Spleen (tissue), 11 donors: ENCODE results near the gene ADARB2. TPM values are rescaled to one million over a fixed set of nuclear protein-coding genes. Genes with fewer than 3 reads are reported as not detected.

Source experiments
- DNase-seq: peaks from one replicate; pipeline ENCODE4 v3.0.0-alpha.2; 2020
- H3K27ac ChIP-seq, 8 donors: fragments of 200-600 bp; sonication (generic) in 7 of 8; 1 replicate in 4 of 8; 2 replicates in 4 of 8; pipeline versions ENCODE4 v1.5.0 to v1.8.0; 2016 to 2021; ENCODE audit warnings: inconsistent platforms in 4 of 8, mild to moderate bottlenecking in 4 of 8, moderate library complexity in 1 of 8
- H3K27me3 ChIP-seq, 7 donors: fragments of 200-600 bp; sonication (generic) in 6 of 7; replicated peaks in 1 of 7; 1 replicate in 4 of 7; 2 replicates in 3 of 7; pipeline versions ENCODE4 v1.5.0 to v1.8.0; 2016 to 2021; ENCODE audit warnings: inconsistent platforms in 3 of 7, mild to moderate bottlenecking in 1 of 7
- H3K36me3 ChIP-seq, 6 donors: fragments of 200-600 bp; sonication (generic) in 5 of 6; 1 replicate in 4 of 6; 2 replicates in 2 of 6; pipeline versions ENCODE4 v1.5.0 to v1.8.0; 2016 to 2021; ENCODE audit warnings: inconsistent platforms in 2 of 6
- H3K4me1 ChIP-seq, 6 donors: fragments of 200-600 bp; sonication (generic) in 5 of 6; 1 replicate in 3 of 6; 2 replicates in 3 of 6; pipeline versions ENCODE4 v1.5.0 to v1.8.0; 2016 to 2021; ENCODE audit warnings: inconsistent platforms in 3 of 6
- H3K4me3 ChIP-seq, 8 donors: fragments of 200-600 bp; sonication (generic) in 7 of 8; 1 replicate in 4 of 8; 2 replicates in 4 of 8; pipeline versions ENCODE4 v1.5.0 to v1.8.0; 2016 to 2021; ENCODE audit warnings: inconsistent platforms in 4 of 8, mild to moderate bottlenecking in 4 of 8, moderate library complexity in 2 of 8
- H3K9me3 ChIP-seq, 8 donors: fragments of 200-600 bp; sonication (generic) in 7 of 8; 1 replicate in 4 of 8; 2 replicates in 4 of 8; pipeline versions ENCODE4 v1.5.0 to v1.8.0; 2016 to 2021; ENCODE audit warnings: inconsistent platforms in 4 of 8
- CTCF ChIP-seq, 11 experiments: fragments of 200-600 bp in 7 of 11; fragments of 450-650 bp in 4 of 11; sonication (generic) in 4 of 11; IDR thresholded peaks in 8 of 11; conservative IDR thresholded peaks in 3 of 11; 1 replicate in 7 of 11; 2 replicates in 4 of 11; pipeline versions ENCODE4 v1.4.0 to v1.8.0; 2016 to 2021; ENCODE audit warnings: antibody characterized with exemption in 11 of 11, inconsistent platforms in 4 of 11, mild to moderate bottlenecking in 1 of 11
- POLR2A ChIP-seq, 3 donors: fragments of 450-650 bp; IDR thresholded peaks; one replicate each; pipeline ENCODE4 v1.5.1; 2017; ENCODE audit warnings: antibody characterized with exemption in 3 of 3, mild to moderate bottlenecking in 1 of 3
- POLR2AphosphoS5 ChIP-seq, 3 donors: sonication (generic); formaldehyde crosslinking; IDR thresholded peaks; one replicate each; pipeline ENCODE4 v1.5.1; 2017; ENCODE audit warnings: antibody characterized with exemption in 3 of 3
- WGBS, 5 donors: extraction: QIAGEN DNeasy Blood & Tissue Kit in 3 of 5; methylation state at CpG; one replicate each; pipeline versions ENCODE4 v1.1.5 to v1.1.7; 2013 to 2018; 5-methylcytosine and 5-hydroxymethylcytosine counted together
- intact Hi-C: fragments of 100-400 bp; cut with DNase I; formaldehyde crosslinking; loops from one replicate; pipeline ENCODE4 v1.15.0; 2023; ENCODE audit warnings: low total_unique reads
- polyA plus RNA-seq, 3 donors: library from polyadenylated mRNA; stranded (reverse); fragments of 200-250 nt; gene quantifications; one replicate each; pipeline ENCODE4 v1.2.1, GENCODE V29; 2013
- total RNA-seq, 7 donors: library from RNA; depleted of rRNA in 3 of 7; stranded (reverse); fragments of >200 nt in 3 of 7; fragmentation: NEBNext Ultra II Directional in 4 of 7; extraction: Animal tissue kit (Norgen Biotek cat#: 25700) in 4 of 7; gene quantifications; one replicate each; pipeline versions ENCODE4 v1.1.0 to v1.2.1, GENCODE V29; 2016 to 2021
- donor health status: healthy with polysubstance abuse.
- donor health status: DM: no; HTN: no; CAD: no; lungs with moderate emphysema.
- donor health status: DM: no; HTN: no; CAD: no.
- donor health status: Bipolar disorder and iron deficiency.
- donor health status: healthy.
- donor health status: DM: no; HTN: no; CAD: no.
- donor health status: DM: yes; HTN: yes; CAD: no.

Gene ADARB2
- total and polyA plus RNA-seq, 10 donors, result 0.05 to 8.1 (median 0.96) TPM

DNA sequence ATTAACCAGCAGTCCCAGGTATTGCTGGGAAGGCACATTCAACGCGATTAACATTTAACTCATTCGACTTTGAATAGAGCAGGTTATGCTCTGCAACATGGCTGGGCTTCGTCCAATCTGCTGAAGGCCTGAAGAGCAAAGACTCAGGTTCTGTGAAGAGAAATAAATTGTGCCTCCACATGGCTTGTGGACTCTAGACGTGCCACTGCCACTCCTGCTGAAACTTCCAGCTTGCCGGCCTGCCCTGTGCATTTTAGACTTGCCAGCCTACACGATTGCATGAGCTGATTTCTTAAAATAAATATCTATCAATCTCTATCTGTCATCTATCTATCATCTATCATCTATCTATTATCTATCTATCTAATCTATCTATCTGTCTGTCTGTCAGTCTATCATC, 543.2 kb downstream of the ADARB2 start:
- no peak for TF ChIP-seq POLR2A (IDR thresholded peaks at IDR 0.05)
- TF ChIP-seq POLR2AphosphoS5 (IDR thresholded peaks at IDR 0.05), result no peak
- no peak for TF ChIP-seq CTCF (IDR thresholded peaks at IDR 0.05 in 8 of 11, conservative IDR thresholded peaks at IDR 0.05 in 3 of 11)
- intact Hi-C loops, result no loop called here

GRCh38 chr10:1193561-1193960, 543.8 kb downstream of the ADARB2 start:
- intact Hi-C loops, result no loop called here
- no peak for DNase-seq
- no peaks in the 10 kb centered on the region for H3K36me3 ChIP-seq
- H3K4me3 ChIP-seq, result no peak overlapping the region
- TF ChIP-seq POLR2A (IDR thresholded peaks at IDR 0.05), result no peak
- TF ChIP-seq CTCF (IDR thresholded peaks at IDR 0.05 in 8 of 11, conservative IDR thresholded peaks at IDR 0.05 in 3 of 11), result no peak
- TF ChIP-seq POLR2AphosphoS5 (IDR thresholded peaks at IDR 0.05), result no peak
- H3K27ac ChIP-seq, result no peak overlapping the region
- WGBS, 5 donors, result 62 to 68% (median 66%) methylated on average over 4 of the region's 4 CpGs
- no peaks in the 10 kb centered on the region for H3K9me3 ChIP-seq
- H3K4me1 ChIP-seq, result no peaks in the 10 kb centered on the region
- peaks cover 0 to 12% (median 0%) of the 10 kb centered on the region in 7 donors for H3K27me3 ChIP-seq

More for the DNA sequence above, 543.2 kb downstream of the ADARB2 start:
- no peak overlapping the region for H3K4me3 ChIP-seq
- peak; percentile 28 for DNase-seq
- no peaks in the 10 kb centered on the region for H3K9me3 ChIP-seq
- no peaks in the 10 kb centered on the region for H3K4me1 ChIP-seq
- peaks cover 0 to 18% (median 0%) of the 10 kb centered on the region in 7 donors for H3K27me3 ChIP-seq
- WGBS, 5 donors, result 64 to 88% (median 76%) methylated on average over 7 of the region's 7 CpGs
- no peaks in the 10 kb centered on the region for H3K36me3 ChIP-seq
- H3K27ac ChIP-seq, result no peak overlapping the region

DNA sequence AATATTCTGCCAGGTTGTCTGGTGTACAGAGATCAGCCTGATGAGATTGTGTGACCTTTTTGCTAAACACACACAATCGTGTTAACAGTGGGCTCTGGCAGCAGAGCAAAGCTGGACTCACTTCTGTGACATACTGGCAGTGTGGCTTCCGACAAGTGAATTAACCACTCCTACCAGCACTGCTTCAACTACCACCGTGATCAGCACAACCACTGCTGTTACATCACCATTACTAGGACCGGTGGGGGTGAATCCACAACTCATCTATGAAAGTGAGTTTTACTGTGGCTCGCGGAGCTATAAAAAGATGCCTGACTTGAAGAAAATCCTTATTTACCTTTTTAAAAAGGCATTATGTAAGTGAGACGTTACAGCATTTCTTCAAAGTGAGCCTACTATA, 545.6 kb downstream of the ADARB2 start:
- Histone ChIP-seq H3K27me3 (peaks cover 0 to 9% (median 0%) of the 10 kb centered on the region in 7 donors), H3K4me3 (no peak overlapping the region), H3K4me1 (no peaks in the 10 kb centered on the region), H3K36me3 (no peaks in the 10 kb centered on the region), H3K27ac (no peak overlapping the region), H3K9me3 (no peaks in the 10 kb centered on the region)
- intact Hi-C loops, result no loop called here
- WGBS, 5 donors, result 70 to 85% (median 71%) methylated on average over 6 to 7 of the region's 7 CpGs
- TF ChIP-seq POLR2A (IDR thresholded peaks at IDR 0.05) (no peak), POLR2AphosphoS5 (IDR thresholded peaks at IDR 0.05) (no peak), CTCF (IDR thresholded peaks at IDR 0.05 in 8 of 11, conservative IDR thresholded peaks at IDR 0.05 in 3 of 11) (no peak)
- peak; percentile 7 for DNase-seq

DNA sequence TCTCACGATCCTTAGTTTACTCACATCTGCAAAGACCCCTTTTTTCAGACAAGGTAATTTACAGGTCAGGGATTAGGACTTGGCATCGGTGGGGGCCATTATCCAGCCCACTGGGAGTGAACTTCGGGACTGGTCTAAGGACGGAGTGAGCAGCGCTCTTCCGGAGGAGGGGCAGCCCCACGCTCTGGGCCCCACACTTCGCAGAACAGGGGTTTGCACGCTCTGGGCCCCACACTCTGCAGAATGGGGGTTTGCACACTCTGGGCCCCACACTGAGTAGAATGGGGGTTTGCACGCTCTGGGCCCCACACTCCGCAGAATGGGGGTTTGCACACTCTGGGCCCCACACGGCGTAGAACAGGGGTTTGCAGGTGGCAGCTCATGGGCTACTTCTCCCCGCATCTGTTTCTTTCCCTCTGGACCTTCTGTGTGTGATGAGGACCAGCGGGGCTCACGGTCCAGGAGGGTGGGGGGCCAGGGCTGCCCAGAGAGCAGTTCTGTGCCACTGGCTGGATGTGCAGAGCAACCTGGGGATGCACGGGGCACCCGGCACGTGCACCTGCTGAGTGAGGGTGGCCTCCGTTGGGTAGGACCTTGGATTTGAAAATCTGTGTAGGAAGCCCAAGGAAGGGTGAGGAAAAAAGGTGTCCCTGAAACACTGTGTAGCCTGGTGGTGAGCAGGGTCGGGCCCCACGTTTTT, 546.4 kb downstream of the ADARB2 start:
- 86 to 92% (median 91%) methylated on average over 17 to 22 of the region's 22 CpGs for WGBS, 5 donors
- peak; percentile 42 for DNase-seq
- peaks cover 0 to 16% (median 0%) of the 10 kb centered on the region in 7 donors for H3K27me3 ChIP-seq
- TF ChIP-seq CTCF (IDR thresholded peaks at IDR 0.05 in 8 of 11, conservative IDR thresholded peaks at IDR 0.05 in 3 of 11), result no peak
- no peak for TF ChIP-seq POLR2A (IDR thresholded peaks at IDR 0.05)
- no peak for TF ChIP-seq POLR2AphosphoS5 (IDR thresholded peaks at IDR 0.05)
- no peak overlapping the region for H3K4me3 ChIP-seq
- intact Hi-C loops, result no loop called here
- H3K9me3 ChIP-seq, result no peaks in the 10 kb centered on the region
- H3K4me1 ChIP-seq, result no peaks in the 10 kb centered on the region
- no peaks in the 10 kb centered on the region for H3K36me3 ChIP-seq
- no peak overlapping the region for H3K27ac ChIP-seq
